MCF 10A (cell line): ENCODE data around the gene UPF2. TPM values are rescaled to one million over a fixed set of nuclear protein-coding genes. Genes with fewer than 3 reads are reported as not detected.

Source experiments
- Bru-seq: library from RNA; stranded (reverse); fragments of 400-500 nt; gene quantifications from one replicate; lab custom pipeline; 2021; lab: Mats Ljungman, UMichigan
- BruChase-seq, 2 experiments: library from RNA; stranded (reverse); fragments of 400-500 nt; gene quantifications; one replicate each; lab custom pipeline; 2021; lab: Mats Ljungman, UMichigan
- BruUV-seq: library from RNA; stranded (reverse); fragments of 400-500 nt; replicated peaks from 2 replicates; lab custom pipeline; 2021; lab: Mats Ljungman, UMichigan
- CTCF ChIA-PET: fragments of 300-600 bp; sonication (Branson Sonifier 250); formaldehyde crosslinking; extraction: SDS; loops from one replicate; lab custom pipeline; 2021; ENCODE audit warnings: antibody characterized with exemption, inconsistent platforms; lab: Yijun Ruan, JAX
- POLR2A ChIA-PET: fragments of 300-600, 350-650 bp; sonication (Branson Sonifier 250); formaldehyde crosslinking; extraction: SDS; loops from one replicate; lab custom pipeline; 2020; ENCODE audit warnings: antibody characterized with exemption, inconsistent platforms; lab: Yijun Ruan, JAX
- DNase-seq: peaks from one replicate; pipeline ENCODE4 v3.0.0-alpha.2; 2018; ENCODE audit not compliant: unreplicated experiment
- H3K27ac Mint-ChIP-seq: one replicate; pipeline ENCODE4 v1.8.0; 2022; ENCODE audit warnings: mild to moderate bottlenecking, low read depth, mixed read lengths; ENCODE audit not compliant: unreplicated experiment
- H3K27me3 Mint-ChIP-seq: one replicate; pipeline ENCODE4 v1.8.0; 2022; ENCODE audit warnings: mixed read lengths; ENCODE audit not compliant: insufficient read depth, unreplicated experiment
- H3K36me3 Mint-ChIP-seq: one replicate; pipeline ENCODE4 v1.8.0; 2022; ENCODE audit warnings: mild to moderate bottlenecking, moderate library complexity, mixed read lengths; ENCODE audit not compliant: insufficient read depth, unreplicated experiment
- H3K4me1 Mint-ChIP-seq: one replicate; pipeline ENCODE4 v1.8.0; 2022; ENCODE audit warnings: mixed read lengths; ENCODE audit not compliant: insufficient read depth, unreplicated experiment
- H3K4me3 Mint-ChIP-seq: one replicate; pipeline ENCODE4 v1.8.0; 2022; ENCODE audit warnings: mild to moderate bottlenecking, moderate library complexity, mixed read lengths; ENCODE audit not compliant: unreplicated experiment
- H3K9me3 Mint-ChIP-seq: one replicate; pipeline ENCODE4 v1.8.0; 2022; ENCODE audit warnings: mixed read lengths; ENCODE audit not compliant: unreplicated experiment
- CTCF ChIP-seq: fragments of 200-600 bp; IDR thresholded peaks from one replicate; pipeline ENCODE4 v1.8.0; 2022; ENCODE audit warnings: antibody characterized with exemption, mild to moderate bottlenecking; ENCODE audit not compliant: unreplicated experiment
- intact Hi-C: fragments of 100-400 bp; cut with micrococcal nuclease; formaldehyde crosslinking; loops from 2 replicates; pipeline ENCODE4 v1.14.1; 2022
- long read RNA-seq: library from polyadenylated mRNA; stranded (forward); transcript quantifications from one replicate; pipeline ENCODE4 v2.0.0, GENCODE V29; 2022
- total RNA-seq: library from RNA; stranded (reverse); gene quantifications from 2 replicates; pipeline ENCODE4 v1.2.3, GENCODE V29; 2022

The UPF2 gene
- 24.3 and 24.7 TPM in 2 replicates for total RNA-seq
- Bru-seq, nascent RNA: percentile 78 among the genes with signal in this experiment
- percentile 78 among the genes with signal in this experiment for BruChase-seq, experiment 1, labeled RNA remaining after a 6-hour chase
- BruChase-seq, experiment 2, labeled RNA remaining after a 2-hour chase: percentile 78 among the genes with signal in this experiment
- long read RNA-seq, full-length matches to known transcripts: 49 of 70 reads
- long read RNA-seq, partial matches to known transcripts: 14 of 70 reads
- long read RNA-seq, other reads (novel, unspliced or antisense): 7 of 70 reads

- intact Hi-C loops: loop anchor here (1.0 to 2.0 kb wide), 2 partner anchors 25 to 88 kb away; partner anchors contain the start of gene DHTKD1
- CTCF ChIA-PET: interaction anchor here (1.2 kb wide), 1 partner anchor 19 kb away, joined by 3 read pairs; no protein-coding TSS in a partner anchor
- Mint-ChIP-seq H3K27me3 (no peaks in the 10 kb centered on the region), H3K27ac (peak within 1 kb of the TSS; percentile 100), H3K4me3 (peak within 1 kb of the TSS; percentile 97), H3K9me3 (peaks cover 8% of the 10 kb centered on the region), H3K4me1 (peaks cover 12% of the 10 kb centered on the region), H3K36me3 (no peaks in the 10 kb centered on the region)
- DNase-seq: peak; percentile 98
- POLR2A ChIA-PET: interaction anchor here (0.6 to 3.8 kb wide), 27 partner anchors 8 to 229 kb away, joined by 3 to 34 read pairs (median 4); partner anchors contain the start of genes CDC123, DHTKD1 and NUDT5
- no peak for TF ChIP-seq CTCF
- no TSS peak for BruUV-seq
These were observed at the start of gene UPF2 for GRCh38 chr10:12042797-12043651. UPF2 (minus strand) TSS chr10:12042809; CDS start chr10:12035423, 7,386 bp downstream.

- Mint-ChIP-seq H3K27ac (no peak overlapping the region), H3K9me3 (no peaks in the 10 kb centered on the region), H3K4me3 (no peak overlapping the region), H3K27me3 (no peaks in the 10 kb centered on the region), H3K4me1 (no peaks in the 10 kb centered on the region), H3K36me3 (peaks cover 82% of the 10 kb centered on the region)
- ChIA-PET POLR2A (no interaction called here), CTCF (interaction anchor here (0.6 kb wide), 1 partner anchor 106 kb away, joined by 3 read pairs; no protein-coding TSS in a partner anchor)
- TF ChIP-seq CTCF: no peak
- BruUV-seq: no TSS peak
- intact Hi-C loops: no loop called here
- DNase-seq: no peak
These were observed 48.8 kb upstream of the UPF2 start for GRCh38 chr10:12091421-12091820.

- CTCF ChIA-PET: no interaction called here
- no TSS peak for BruUV-seq
- no peak for DNase-seq
- Mint-ChIP-seq H3K4me3 (no peak overlapping the region), H3K36me3 (peaks cover 92% of the 10 kb centered on the region), H3K9me3 (no peaks in the 10 kb centered on the region), H3K4me1 (no peaks in the 10 kb centered on the region), H3K27me3 (no peaks in the 10 kb centered on the region), H3K27ac (no peak overlapping the region)
- POLR2A ChIA-PET: interaction anchor here (0.6 kb wide), 1 partner anchor 119 kb away, joined by 4 read pairs; no protein-coding TSS in a partner anchor
- intact Hi-C loops: no loop called here
- TF ChIP-seq CTCF: no peak
These were observed 46.3 kb upstream of the UPF2 start for GRCh38 chr10:12088919-12089318.
